GM21786 (cell line): Measurements from ENCODE around the gene ZNF41.
"Not testable (repeated sequence)": the region's sequence is repeated elsewhere in the genome, so short reads cannot be mapped to it uniquely, and the experiment has no call there.

Source experiments
- ATAC-seq: cut with Tn5 transposase; IDR thresholded peaks from one replicate; pipeline ENCODE4 v1.9.1; 2021; ENCODE audit not compliant: unreplicated experiment

ZNF41 gene

DNA sequence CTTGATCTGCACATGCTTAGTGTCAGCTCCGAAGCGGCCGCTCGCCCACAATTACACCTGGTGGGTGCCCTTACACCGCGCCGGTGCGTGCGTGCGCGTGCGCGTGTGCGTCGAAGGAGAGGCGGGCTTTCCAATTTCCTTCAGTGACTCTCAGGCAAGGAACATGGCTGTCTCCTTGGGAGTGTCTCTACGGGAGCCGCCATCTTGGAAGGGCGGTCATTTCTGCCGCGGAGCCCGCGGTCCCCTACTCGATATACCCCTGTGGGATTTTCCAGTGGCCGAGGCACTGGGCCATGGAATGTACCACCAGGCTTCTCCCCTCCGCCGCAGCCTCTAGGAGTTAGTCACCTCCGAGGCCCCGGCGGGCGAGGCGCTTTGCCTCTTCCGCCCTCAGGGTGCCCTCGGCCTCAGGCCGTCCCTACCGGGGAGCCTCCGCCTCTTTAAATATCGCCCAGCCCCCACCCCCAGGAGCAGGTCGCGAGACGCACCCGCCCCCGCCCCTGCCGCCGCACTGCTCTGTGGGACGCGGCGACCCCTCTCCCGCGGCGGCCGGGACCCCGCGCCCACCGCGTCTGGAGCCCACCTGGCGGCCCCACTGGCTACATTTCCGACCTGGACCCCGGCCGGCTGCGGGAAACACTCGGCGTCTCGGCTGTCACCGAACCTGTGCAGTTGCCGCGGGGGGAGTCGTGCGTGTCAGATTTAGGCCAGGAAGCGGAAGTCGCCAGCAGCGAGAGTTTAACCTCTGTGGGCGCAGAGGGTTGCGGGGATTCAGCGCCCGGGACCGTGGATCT, at the start of gene ZNF41:
ZNF41 (minus strand) TSS at position 711 of the 794 bp plus-strand sequence. CDS start 15,741 bp downstream, outside the sequence.
- ATAC-seq, result peak; percentile 89

DNA sequence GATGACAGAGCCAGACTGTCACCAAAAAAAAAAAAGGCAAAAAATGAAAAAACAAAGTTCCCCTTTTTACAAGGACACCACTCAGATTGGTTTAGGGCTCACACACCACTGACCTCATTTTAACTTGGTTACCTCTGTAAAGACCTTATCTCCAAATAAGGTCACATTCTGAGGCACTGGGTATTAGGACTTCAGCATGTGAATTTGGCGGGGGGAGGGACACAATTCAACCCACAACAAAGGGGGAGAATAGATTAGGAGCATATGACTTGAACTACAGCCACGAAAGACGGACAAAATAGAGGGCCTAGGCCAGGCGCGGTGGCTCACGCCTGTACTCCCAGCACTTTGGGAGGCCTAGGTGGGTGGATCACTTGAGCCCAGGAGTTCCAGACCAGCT, 47.0 kb upstream of the ZNF41 start:
- no peak for ATAC-seq

DNA sequence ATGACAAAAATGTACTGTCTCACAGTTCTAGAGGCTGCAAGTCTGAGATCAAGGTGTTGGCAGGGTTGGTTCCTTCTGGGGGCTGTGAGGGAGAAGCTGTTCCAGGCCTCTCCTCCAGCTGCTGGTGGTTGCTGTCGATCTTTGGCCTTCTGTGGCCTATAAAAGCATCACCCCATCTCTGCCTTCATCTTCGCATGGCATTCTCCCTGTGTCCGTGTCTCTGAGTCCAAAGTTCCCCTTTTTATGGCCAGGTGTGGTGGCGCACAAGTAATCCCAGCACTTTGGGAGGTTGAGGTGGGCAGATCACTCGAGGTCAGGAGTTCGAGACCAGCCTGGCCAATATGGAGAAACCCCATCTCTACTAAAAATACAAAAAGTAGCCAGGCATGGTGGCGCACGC, 46.5 kb upstream of the ZNF41 start:
- ATAC-seq, result no peak

DNA sequence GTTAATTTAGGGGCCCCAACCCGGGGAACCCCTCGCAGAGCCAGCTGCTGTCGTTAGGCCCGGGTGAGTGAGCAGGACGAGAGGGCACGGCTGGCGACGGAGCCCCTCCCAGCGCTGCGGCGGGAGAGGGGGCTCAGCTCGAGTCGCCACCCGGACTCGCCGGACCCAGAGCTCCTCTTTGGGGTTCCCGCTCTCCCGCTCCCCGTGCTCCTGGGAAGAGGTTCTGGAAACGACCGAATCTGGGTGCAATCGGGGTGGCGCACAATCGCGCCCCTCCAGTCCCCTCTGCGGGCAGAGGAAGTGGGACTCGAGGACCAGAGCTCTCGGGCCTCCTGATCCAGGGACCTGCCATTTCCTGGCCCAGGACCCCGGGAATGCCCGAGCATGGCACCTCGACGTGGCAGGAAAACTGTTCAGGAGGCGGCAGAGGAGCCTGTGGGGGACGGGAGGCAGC, 40.7 kb upstream of the ZNF41 start:
- ATAC-seq, result no peak

DNA sequence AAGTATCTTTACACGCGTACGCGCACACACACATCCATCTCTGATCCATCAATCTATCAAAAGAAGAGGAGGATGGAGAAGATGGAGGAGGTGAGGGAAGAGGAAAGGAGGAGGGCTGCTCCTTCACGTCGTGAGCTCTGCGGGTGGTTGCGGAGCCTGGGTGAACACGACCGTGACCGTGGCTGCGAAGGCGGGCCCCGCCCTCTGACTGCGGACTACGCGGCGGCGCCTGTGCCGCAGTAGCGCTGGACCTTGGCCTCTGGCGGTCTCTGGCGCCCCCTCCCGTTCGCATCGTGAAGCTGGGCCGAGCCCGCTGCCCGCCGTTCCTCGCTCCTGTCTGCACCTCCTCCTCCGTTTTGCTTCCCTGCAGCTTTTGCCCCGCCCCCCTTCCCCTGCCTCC, 40.3 kb upstream of the ZNF41 start:
- peak; percentile 96 for ATAC-seq

DNA sequence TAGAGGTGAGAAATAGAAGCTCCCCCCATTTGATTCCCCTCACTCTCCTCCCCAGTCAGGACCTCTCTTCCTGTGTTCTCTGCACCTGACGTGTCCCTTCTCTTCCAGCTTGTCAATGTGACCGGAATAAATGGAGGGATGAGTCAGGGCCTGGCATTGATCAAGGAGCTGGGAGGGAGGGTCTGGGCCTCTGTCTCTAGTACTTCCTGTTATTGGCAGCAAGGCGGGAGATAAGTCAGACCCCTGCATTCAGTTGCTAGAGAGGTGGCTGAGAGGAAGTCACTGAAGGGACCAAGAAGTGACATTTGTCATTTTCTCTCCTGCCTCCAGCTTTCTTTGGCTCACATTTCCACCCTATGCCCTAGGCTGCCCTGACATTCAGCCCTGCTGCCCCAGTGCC, 35.1 kb upstream of the ZNF41 start:
- ATAC-seq, result no peak

DNA sequence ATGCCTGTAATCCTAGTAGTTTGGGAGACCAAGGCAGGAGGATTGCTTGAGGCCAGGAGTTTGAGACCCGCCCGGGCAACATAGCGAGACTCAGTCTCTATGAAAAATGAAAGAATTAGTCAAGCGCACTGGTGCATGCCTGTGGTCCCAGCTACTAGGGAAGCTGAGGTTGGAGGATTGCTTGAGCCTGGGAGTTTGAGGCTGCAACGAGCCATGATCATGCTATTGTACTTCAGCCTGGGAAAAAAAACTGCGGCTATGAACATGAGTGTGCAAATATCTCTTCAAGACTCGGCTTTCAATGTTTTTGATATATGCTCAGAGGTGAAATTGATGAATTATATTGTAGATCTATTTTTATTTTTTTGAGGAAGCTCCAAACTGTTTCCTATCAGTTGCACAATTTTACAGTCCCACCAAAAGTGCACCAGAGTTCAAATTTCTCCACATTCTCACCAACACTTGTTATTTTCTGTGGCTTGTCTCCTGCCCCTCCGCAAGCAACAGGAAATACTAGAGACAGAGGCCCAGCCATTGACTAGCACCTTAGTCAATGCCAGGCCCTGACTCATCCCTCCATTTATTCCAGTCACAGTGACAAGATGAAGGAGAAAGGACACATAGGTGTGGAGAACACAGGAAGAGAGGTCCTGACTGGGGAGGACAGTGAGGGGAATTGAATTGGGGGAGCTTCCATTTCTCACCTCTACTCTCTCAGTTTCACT, 33.1 kb upstream of the ZNF41 start:
- ATAC-seq, result no peak

DNA sequence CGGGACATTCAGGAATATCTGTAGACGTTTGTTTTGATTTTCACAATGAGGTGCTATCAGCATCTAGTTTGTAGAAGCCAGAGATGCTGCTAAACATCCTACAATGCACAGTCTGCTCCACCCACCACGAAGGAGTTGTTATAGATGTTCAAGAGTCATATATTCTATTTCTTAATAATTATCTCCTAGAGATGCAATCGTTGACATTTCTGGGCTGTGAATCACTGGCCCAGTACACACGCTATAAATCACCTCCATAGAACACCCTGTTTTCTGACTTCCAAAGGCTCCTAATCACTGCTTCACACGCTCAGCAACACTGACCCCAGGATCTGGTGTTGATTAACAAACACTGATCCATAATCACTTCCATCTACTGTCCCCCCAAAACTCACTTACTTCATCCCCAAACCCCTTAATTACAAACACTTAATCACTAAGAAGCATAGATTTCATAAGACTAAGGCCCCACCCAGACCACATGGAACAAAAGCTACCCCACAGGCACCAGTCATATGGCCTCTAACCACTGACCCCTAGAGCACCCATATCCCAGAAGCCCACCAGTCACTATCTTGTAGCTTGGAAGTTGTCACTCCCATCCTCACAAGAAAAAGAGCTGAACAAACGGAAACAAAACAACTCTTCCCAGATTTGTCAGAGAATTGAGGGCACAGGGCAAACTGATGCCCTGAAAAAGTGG, 31.7 kb upstream of the ZNF41 start:
- no peak for ATAC-seq

DNA sequence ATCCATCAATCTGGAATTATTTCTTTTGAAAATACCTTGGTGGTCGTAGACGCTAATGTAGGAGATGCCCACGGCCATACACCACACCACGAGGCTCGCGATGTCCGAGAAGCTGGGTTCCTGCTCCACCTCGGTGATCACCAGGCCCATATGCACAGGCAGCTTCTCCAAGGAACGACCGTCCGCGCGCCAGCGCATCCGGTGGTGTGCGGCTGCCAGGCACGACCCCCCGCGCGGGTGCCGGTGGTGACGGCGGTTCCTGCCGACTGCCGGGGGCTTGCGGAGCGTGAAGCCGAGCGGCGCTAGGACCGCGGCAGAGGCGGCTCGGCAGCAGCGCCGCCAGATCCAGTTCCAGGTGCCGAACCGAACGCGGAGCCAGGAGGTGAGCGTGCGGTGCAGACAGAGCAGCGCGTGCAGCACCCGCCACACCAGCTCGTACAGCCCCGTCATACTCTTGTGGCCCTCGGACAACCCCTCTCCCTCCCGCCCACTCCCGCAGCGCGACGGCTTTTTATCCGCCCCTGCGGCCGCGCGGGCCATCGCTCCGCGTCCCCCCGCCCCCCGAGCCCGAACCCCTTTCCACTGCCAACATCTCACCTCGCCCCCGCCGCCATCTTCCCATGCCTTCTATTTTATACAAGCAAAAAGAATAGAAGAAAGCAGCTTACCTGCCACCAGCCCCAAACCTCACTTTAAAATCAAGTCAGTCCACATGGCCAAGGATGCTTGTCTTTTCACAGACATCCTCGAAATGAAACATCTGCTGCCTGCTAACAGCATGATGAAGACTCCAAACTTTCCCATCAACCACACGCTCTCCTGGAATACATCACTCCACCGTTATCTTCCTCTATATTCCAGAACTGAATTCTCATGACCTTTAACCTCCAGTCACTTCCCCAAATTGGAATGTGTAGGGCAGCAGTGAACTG, 30.3 kb upstream of the ZNF41 start:
- ATAC-seq, result peak; percentile 54

DNA sequence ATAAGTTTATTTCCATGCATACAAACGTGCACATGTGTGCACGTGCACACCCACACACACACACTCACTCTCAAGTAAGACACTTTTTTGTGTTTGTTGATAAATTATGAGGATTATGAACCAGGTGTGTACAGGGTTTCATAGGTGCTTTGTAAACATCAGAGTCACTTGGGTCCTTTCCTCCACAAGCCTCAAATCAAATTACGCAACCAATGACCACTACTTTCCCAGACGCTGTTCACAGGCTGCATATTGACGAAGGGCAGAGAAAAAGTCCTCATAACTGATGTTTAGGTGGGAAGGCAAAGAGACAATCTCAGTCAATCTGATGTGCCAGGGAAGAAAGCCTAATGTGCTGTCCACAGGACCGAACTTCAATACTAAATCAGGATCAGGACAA, 29.4 kb upstream of the ZNF41 start:
- not testable (repeated sequence) for ATAC-seq

DNA sequence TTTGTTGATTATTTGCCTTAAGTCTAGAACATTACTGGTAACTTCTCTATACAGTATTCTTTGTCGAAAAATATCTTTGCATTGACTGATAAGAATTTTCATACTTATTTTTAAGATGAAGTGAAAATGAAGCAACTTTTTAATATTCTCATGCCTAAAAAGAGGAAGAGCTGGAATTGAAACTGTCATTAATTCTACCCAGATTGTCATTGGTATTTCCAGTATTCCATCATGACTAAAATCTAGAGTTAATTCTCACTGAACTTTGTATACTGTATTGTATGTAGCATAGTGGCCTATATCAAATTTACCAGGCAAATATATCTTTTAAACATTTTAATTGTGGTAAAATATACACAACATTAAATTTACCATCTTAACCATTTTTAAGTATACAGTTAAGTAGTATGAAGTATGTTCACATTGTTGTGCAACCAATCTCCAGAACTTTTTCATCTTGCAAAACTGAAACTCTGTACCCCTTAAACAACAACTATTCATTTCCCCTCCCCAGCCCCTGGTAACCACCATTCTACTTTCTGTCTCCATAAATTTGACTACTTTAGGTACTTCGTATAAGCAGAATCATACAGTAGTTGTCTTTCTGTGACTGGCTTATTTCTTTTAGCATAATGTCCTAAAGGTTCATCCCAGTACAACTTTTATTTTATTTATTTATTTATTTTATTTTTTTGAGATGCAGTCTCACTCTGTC, 24.3 kb upstream of the ZNF41 start:
- no peak for ATAC-seq

DNA sequence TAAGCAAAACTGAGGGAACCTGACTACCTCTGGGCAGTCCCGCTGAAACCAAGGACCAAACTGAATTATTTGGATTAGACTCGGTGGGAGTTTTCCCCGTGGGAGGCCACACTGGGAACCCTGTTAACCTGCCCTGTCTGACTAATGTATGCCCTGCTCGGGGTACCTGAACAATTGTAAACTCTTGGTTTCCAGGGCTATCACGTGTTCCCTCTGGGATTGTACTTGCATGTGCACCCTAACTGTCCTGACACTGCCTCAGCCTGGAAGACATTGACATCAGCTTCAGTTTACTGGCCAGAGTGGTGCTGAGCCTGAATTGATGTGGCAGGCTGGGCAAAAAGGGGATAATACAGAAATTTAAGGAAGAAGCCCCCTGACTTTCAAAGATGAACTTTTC, 20.1 kb upstream of the ZNF41 start:
- ATAC-seq, result no peak

DNA sequence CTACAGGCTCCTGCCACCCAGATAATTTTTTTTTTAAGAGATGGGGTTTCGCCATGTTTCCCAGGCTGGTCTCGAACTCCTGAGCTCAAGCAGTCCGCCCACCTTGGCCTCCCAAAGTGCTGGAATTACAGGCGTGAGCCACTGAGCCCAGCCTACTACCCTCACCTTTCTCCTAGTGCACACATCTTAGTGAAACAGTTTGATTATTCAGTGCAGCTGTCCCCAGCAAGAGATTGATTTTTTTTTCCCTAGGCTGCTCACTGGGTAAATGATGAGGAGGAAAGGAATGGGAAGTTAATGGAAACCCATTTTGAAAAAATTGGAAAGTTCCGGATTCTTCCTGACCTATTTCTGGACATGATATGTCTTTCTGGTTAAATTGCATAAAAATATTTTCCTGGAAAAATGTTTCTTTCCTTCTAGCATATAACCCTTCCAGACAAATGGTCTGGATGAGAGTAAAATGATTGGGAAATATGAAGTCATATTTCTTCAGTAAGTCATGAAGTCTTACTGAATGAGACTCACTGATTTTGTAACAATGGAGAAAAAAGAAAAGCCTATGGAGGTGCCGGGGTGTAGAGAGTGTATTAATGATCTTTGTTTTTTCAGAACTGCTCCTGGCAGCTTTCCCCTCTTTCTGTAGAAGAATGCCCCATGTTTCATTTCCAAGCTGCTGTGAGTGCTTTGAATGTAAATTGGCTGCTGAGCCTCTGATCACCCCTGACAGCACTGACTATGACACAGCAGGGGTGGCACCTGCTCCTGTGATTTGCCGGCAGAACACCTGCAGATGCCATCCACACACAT, 19.5 kb upstream of the ZNF41 start:
- no peak for ATAC-seq

DNA sequence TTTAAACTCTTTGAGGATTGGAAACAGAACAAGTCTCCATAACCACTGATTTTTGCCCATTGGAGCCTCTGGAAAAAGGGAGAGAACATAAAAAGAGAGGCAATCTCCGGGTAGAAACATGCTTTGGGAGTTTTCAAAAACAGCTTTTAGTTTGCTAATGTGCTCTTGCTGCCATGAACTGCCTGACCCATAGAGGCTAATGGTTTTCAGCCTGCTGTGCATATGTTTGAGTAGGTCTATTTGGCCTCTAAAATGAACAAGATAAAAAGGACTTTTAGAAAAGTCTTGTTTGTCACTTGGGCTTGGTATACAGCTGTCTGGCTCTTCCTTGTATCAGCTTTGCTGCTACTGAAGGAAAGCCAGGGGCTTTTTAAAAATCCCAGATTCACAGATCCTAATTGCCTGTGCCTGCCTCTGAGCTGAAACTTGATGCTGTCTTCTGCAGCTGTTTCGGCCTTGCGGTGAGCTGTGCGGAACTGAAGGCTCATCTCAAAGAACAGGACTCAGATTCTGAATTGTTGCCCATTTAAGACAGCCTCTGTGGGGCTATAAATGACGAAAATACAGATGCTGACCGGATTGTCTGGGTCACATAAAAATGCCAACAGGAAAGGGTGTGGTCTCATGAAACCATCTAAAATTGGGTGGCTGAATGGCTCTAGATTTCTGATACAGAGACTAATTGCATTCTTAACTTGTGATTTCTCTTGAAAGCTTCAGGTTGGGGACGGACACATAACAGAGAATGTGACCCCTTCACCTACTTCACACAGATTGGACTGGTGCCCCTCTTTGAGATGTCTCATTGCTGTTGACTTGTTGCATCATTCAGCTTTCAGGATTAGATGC, 18.4 kb upstream of the ZNF41 start:
- no peak for ATAC-seq

DNA sequence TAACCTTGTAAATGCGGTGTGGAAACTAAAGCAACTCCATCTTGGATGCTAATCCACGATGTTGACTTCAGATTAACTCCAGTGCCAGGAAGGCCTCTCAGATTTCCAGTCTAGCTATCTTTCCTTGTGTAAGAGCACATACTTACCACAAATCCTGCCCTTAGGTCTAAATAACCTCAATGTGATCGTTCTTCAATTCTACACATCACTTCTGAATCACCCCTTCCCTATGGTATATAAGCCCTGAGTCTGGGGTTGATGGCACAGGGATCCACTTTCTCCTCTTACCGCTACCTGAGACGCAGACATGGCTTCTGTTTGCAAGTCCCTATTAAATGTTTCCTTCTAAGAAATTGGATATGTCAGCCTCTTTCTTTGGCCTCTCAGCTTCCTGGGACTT, 17.5 kb upstream of the ZNF41 start:
- no peak for ATAC-seq

DNA sequence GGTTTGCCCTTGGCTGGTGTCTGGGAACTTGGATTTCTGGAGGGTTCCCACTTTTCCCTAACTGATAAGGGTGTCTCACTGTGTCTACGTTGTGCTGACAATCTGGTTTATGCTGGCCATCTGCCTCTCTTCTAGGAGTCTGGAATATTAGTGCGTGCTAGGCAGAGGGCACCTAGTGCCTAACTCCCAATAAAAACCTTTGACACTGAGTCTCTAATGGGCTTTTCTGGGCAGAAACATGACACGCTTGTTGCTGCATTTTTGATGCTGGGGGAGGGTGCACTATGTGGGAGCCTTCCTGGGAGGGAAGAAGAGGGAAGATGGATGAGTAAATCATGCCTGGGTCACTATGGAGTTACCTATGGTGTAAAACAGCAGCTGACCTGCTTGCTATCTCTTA, 16.3 kb upstream of the ZNF41 start:
- ATAC-seq, result no peak

DNA sequence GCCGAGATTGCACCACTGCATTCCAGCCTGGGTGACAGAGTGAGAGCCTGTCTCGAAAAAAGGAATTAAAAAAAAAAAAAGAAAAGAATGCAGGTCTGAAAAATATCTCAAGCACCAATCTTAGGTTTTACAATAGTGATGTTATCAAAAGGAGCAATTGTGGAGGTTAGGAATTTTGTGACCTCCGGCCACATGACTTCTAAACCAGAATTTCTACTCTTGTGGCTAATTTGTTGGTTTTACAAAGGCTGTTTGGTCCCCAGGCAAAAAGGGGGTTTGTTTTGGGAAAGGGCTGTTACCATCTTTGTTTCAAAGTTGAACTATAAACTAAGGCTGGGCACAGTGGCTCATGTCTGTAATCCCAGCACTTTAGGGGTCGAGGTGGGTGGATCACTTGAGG, 15.4 kb upstream of the ZNF41 start:
- ATAC-seq, result no peak

DNA sequence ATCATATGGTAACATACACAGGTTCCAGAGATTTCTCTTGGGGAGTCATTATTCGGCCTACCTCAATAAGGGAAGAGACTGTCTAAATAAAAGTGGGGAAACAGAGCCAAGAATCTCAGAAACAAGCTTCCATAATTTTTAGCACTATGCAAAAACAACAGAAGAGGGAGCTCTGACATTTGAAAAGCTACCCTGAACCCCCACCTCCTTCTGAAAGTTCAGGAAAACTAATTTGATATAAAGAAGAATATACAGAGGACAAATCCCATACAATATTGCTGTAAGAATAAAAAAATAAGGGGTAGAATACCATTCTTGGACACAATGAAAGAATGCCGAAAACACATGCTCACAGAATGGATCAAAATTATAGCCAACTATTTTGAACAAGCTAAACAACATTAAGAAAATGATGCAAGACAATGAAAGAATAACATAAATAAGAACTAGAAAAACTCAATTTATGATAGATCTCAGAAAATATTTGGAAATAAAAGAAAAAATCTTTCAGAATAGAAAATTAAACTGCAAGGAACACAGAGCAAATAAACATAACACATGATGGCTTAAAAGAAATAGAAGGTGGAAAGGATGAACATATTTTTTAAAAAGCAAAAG, 14.4 kb upstream of the ZNF41 start:
- ATAC-seq, result no peak
